Skin of body (tissue), 3 donors: ENCODE measurements around the gene KDM4B. TPM values are rescaled to one million over a fixed set of nuclear protein-coding genes. Genes with fewer than 3 reads are reported as not detected.
"Not testable (repeated sequence)": the region's sequence is repeated elsewhere in the genome, so short reads cannot be mapped to it uniquely, and the experiment has no call there.

ENCODE experiments used
- DNase-seq: peaks from one replicate; lab custom pipeline; 2025; lab: John Stamatoyannopoulos, UW
- small RNA-seq: library from RNA; depleted of rRNA; stranded (forward); fragments of <200 nt; gene quantifications from one replicate; pipeline ENCODE3, GENCODE V24; 2014; ENCODE audit warnings: low replicate concordance
- total RNA-seq: library from RNA; depleted of rRNA; stranded (reverse); fragments of >200 nt; gene quantifications from one replicate; pipeline ENCODE4 v1.2.3, GENCODE V29; 2014

Gene KDM4B
- total RNA-seq, 1 donor from 2014 or later: 23.4 TPM

DNA sequence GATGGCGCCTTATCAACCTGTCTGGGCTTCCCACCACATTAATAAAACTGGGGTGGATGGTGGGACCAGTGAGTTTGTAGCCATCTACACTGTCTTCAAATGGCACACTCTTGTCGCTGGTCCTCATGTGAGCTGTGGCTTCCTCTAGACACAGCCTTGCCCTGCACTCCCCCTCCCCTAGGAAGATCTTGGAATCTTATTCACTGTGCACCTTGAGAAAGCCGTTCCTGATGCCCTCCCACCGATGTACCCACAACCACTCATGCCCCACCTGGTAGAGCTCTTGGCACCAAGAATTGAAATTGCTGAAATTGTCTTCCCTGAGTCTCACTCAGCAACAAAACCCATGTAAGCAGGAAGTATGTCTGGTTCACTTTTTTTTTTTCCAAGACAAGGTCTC, 225.7 kb downstream of the KDM4B start:
- no peak for DNase-seq

DNA sequence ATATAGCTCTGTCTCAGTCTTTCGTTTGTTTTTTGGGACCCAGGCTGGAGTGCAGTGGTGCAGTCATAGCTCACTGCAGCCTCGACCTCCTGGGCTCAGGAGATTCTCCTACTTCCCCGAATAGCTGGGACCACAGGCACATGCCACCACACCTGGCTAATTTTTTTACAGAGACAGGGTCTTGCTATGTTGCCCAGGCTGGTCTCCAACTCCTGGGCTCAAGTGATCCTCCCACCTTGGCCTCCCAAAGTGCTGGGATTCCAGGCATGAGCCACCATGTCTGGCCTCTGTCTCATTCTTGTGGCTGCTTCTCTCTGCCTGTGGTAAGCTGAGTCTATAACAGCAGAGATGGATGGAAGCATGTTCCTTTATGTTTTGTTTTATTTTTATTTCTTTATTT, 226.7 kb downstream of the KDM4B start:
- not testable (repeated sequence) for DNase-seq

DNA sequence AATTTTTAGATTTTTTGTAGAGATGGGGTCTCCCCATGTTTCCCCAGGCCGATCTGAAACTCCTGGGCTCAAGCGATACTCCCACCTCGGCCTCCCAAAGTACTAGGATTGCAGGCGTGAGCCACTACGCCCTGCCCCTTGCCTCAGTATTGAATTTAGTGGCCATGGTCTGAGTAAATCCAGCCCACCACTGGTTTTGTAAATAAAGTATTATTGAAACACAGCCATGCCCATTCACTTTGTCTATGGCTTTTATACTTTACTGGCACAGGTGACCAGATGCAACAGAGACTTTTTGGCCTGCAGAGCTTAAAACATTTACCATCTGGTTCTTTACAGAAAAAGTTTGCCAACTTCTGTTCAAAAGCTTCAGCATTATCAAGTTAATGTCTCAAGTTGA, 227.9 kb downstream of the KDM4B start:
- no peak for DNase-seq

GRCh38 chr19:5200844-5201243, 231.9 kb downstream of the KDM4B start:
- DNase-seq: no peak

DNA sequence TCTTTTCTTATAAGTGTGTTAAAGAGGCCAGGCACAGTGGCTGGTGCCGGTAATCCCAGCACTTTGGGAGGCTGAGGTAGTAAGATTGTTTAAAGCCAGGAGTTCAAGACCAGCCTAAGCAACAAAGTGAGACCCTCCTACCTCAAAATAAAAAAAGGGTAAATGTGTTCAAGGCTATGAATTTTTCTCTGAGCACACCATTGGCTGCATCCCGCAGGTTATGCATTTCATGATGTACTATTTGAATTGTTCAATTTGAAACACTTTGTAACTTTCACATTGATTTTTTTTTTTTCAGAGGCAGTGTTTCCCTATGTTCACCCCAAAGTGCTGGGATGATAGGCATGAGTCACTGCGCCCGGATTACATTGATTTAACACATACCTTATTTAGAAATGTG, 233.6 kb downstream of the KDM4B start:
- no peak for DNase-seq

Small RNAs within 50 kb of the gene (small RNA-seq; reads per million reads assigned to genes)
- gene MIR4747: not detected

Other genes starting within 250 kb of the KDM4B start
- gene DPP9, start 245.3 kb upstream of the KDM4B start, total RNA-seq: 15.6 TPM
- 13.2 TPM for gene FEM1A, start 177.4 kb upstream of the KDM4B start, total RNA-seq
- 3.6 TPM for gene TICAM1, start 137.4 kb upstream of the KDM4B start, total RNA-seq
- 47.3 TPM for gene PLIN3, start 101.4 kb upstream of the KDM4B start, total RNA-seq
- gene ARRDC5, start 66.2 kb upstream of the KDM4B start, total RNA-seq: 0.10 TPM
- 14.5 TPM for gene UHRF1, start 59.6 kb upstream of the KDM4B start, total RNA-seq